GM18858 (cell line): ENCODE data around the gene PDAP1.
"Not testable (repeated sequence)": the region's sequence is repeated elsewhere in the genome, so short reads cannot be mapped to it uniquely, and the experiment has no call there.

ENCODE experiments used
- ATAC-seq: cut with Tn5 transposase; IDR thresholded peaks from one replicate; pipeline ENCODE4 v1.9.1; 2021; ENCODE audit not compliant: unreplicated experiment

PDAP1 gene

GRCh38 chr7:99397297-99397983, 11.0 kb downstream of the PDAP1 start:
- ATAC-seq: no peak

GRCh38 chr7:99396418-99397296, 11.7 kb downstream of the PDAP1 start:
- no peak for ATAC-seq

- ATAC-seq: no peak
Measured at GRCh38 chr7:99395616-99396327, 12.6 kb downstream of the PDAP1 start.

GRCh38 chr7:99394188-99394502, 14.3 kb downstream of the PDAP1 start:
- no peak for ATAC-seq

- no peak for ATAC-seq
Measured at GRCh38 chr7:99393355-99394187, 14.8 kb downstream of the PDAP1 start.

- no peak for ATAC-seq
Measured at GRCh38 chr7:99392659-99393354, 15.6 kb downstream of the PDAP1 start.

- no peak for ATAC-seq
Measured at GRCh38 chr7:99392046-99392445, 16.4 kb downstream of the PDAP1 start.

GRCh38 chr7:99390941-99391602, 17.3 kb downstream of the PDAP1 start:
- no peak for ATAC-seq

- no peak for ATAC-seq
Measured at GRCh38 chr7:99389772-99390171, 18.6 kb downstream of the PDAP1 start.

GRCh38 chr7:99387912-99388311, 20.5 kb downstream of the PDAP1 start:
- ATAC-seq: no peak

GRCh38 chr7:99387239-99387635, 21.2 kb downstream of the PDAP1 start:
- ATAC-seq: not testable (repeated sequence)

GRCh38 chr7:99386584-99387238, 21.7 kb downstream of the PDAP1 start:
- ATAC-seq: no peak

GRCh38 chr7:99385564-99385963, 22.8 kb downstream of the PDAP1 start:
- ATAC-seq: no peak

- no peak for ATAC-seq
Measured at GRCh38 chr7:99384523-99384922, 23.9 kb downstream of the PDAP1 start.

GRCh38 chr7:99383791-99384370, 24.5 kb downstream of the PDAP1 start:
- no peak for ATAC-seq

- ATAC-seq: no peak
Measured at GRCh38 chr7:99383203-99383602, 25.2 kb downstream of the PDAP1 start.

GRCh38 chr7:99381664-99382075, 26.7 kb downstream of the PDAP1 start:
- no peak for ATAC-seq

GRCh38 chr7:99380823-99381663, 27.4 kb downstream of the PDAP1 start:
- ATAC-seq: peak; percentile 74
